G401 (cell line): ENCODE measurements around the gene DUSP16. TPM values are rescaled to one million over a fixed set of nuclear protein-coding genes. Genes with fewer than 3 reads are reported as not detected.
"Not testable (repeated sequence)": the region's sequence is repeated elsewhere in the genome, so short reads cannot be mapped to it uniquely, and the experiment has no call there.

Source experiments
- DNase-seq: peaks from one replicate; pipeline ENCODE4 v3.0.0-alpha.2; 2015; ENCODE audit warnings: low spot score
- in situ Hi-C: cut with HindIII; loops from 2 replicates; pipeline ENCODE4 v1.10.0; 2016; ENCODE audit warnings: low sequenced_read_pairs, mixed read lengths
- total RNA-seq: library from RNA; depleted of rRNA; stranded (reverse); fragments of >200 nt; shearing (Covaris generic); gene quantifications from 2 replicates; pipeline ENCODE4 v1.2.3, GENCODE V29; 2014

The DUSP16 gene
- total RNA-seq, 1 experiment from 2014 or later, result 29.6 TPM

DNA sequence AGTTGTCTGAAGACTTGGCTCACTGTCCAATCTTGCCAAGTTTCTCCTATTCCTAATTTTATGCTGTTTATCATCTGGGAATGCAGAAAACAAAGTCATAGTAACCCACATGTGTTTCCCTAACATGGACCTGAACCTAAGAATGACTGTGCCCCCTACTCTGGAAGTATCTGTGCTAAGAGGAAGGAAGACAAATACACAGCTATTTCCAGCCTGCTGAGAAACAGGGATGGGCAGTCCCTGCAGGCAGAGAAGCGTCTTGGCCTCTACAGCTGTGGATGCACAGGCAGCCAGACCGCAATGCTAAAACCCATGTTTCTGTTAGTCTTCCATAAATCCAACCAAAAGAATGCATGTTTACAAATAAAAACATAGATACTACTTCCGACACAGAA, 56.2 kb downstream of the DUSP16 start:
- in situ Hi-C loops, result no loop called here

DNA sequence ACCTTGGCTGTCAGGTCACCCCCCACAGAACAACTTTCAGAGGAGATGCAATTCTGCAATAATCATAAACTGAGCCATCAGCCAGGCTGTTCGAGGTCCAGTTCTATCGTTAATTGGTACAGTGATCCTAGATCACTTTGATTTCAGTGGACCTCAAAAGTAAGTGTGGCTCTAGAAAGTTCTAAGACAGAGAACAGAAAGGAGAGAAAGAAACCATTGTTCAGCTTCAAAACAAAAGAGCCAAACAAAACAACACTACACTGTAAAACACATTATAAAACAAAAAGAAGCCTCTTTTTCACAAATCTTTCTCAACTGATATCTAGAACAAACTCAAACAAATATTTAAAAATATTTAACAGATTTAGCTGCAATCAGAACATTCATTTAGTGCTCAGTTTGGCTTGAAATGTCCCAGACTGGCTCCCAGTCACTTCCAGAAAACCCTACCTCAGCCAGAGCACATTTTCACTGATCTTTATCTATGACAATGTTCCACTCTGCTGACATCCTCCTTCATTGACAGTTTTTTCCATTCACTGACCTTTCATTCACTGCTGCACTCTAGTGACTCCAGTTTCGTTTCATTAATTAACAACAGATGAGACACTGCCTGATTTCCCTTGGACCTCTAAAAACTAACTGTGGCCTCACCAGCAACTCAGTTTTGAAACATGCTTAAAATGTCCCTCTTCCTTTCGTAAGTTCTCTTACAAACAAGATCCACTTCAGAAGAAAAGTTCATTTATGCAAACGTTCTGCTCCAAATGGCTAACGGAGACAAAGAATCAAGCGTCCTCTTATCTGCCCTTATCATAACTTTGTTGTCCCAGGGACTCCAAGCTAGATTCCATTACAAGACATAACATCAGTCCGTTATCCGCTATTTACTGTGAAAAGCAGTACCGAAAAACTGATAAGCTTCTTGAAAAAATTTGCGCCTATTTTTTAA, 56.8 kb downstream of the DUSP16 start:
- in situ Hi-C loops, result no loop called here
- DNase-seq, result no peak

More for the DNA sequence above, 56.2 kb downstream of the DUSP16 start:
- no peak for DNase-seq

DNA sequence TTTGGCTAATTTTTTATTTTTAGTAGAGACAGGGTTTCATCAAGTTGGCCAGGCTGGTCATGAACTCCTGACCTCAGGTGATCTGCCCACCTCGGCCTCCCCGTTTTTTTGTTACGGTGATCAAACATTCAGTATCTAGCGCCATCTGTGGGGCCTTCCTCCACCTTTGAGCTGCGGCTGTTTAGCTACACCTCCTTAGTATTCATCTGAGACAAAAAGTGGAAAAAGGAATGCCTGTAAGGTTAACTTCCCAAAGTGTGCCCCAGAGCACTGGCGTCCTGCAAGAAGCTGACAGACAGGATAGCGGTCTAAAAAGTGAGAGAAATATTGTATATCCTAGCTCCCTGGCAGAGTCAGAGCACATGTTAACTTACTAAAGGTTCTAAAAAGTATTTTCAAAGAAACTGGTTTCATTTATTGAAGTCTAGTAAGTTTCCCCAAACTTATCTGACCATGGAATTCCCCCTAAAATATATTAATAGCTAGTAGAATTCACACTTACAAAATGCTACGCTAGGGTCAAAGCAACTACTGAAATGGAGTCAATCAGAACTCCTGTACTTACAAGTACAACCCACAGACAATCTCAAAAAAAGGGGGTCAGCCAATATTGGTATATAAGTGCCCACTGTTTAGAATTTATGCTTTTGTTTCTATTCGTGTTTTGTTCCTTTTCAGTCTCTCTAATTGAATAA, 59.1 kb downstream of the DUSP16 start:
- DNase-seq, result no peak
- in situ Hi-C loops, result no loop called here

DNA sequence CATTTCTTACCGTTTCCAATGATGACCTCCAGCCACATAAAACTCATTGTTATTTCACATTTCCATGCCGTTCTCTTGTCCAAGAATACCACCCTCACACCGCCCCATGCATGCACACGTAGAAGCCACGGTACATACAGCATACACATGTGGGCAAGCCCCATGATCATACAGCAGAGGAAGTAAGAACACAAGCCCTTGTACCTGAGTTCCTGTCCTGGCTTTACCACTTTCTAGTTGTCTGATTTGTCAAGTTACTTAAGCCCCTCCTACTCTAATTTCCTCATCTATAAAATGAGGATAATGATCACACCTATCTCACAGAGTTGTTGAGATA, 59.9 kb downstream of the DUSP16 start:
- in situ Hi-C loops, result no loop called here
- DNase-seq, result no peak

DNA sequence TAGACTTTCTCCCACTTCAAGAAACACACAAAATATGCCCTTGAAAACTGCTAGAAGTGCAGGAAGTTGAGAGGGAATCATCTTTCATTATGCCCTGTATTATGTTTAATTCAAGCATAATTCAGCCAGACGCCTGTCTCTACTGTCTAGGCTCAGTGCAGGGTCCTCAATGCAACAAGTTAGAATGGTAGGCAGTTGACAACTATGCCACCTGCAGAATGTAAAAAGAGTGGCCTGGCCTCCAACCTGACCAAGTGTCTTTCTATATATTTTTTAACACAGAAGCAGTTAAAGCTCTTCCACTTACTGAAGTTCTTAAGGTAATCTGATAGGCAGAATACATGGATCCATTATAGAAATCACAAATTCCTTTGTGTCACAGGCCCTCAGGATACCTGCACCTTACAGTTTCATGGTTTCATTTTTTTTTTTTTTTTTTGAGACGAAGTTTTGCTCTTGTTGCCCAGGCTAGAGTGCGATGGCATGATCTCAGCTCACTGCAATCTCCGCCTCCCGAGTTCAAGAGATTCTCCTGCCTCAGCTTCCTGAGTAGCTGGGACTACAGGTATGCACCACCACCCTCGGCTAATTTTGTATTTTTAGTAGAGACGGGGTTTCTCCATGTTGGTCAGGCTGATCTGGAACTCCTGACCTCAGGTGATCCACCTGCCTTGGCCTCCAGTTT, 60.4 kb downstream of the DUSP16 start:
- in situ Hi-C loops, DNase-seq: not testable (repeated sequence)

DNA sequence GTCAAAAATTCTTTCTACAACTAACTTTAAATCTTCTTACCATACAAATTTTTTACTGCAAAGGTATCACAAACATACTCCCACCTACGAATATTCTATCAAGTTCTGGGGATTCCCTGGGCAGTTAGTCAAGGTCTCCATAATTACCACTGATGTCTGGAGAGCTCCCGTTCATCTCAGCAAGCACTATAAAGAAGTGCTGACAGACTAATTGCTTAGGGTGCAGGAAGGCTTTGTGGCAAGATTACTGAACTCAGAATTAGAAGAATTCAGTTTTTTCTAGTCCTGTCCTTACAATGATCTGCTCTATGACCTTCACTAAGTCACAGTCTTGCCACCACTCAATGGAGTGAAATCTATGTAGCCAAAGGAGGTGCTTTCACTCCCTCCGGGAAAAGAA, 61.5 kb downstream of the DUSP16 start:
- DNase-seq, result no peak
- in situ Hi-C loops, result no loop called here

DNA sequence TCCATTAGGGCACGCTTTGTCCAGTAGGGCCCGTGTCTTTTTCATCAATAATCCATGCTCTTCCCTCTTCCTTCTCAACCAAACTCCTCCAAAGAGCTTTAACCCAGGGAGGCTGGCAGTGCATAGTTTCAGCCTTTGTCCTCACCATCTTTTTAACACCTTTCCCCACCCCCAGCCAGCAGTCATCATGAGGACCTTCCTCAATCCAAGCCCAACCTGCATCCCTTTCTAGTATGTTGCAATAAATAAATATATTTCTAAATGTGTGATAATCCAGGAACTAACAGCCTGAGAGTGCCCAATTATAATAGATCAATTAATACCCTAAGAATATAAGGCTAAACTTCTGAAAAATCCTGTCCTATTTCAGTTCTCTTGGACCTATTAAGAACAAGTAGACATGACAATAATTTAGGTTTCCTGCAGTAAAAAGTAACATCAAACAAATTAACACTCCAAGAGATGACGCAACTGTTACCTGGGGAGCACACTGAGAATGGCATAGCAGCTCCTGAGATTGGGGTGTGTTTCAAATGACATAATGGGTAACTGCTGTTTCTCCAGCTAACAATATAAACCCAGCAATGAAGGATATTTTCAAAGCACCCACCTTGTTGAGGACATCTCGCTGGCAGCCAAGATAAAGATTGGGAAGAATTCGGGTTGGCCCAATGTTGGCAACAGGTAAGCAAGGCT, 62.6 kb downstream of the DUSP16 start:
- DNase-seq, result no peak
- in situ Hi-C loops, result no loop called here

DNA sequence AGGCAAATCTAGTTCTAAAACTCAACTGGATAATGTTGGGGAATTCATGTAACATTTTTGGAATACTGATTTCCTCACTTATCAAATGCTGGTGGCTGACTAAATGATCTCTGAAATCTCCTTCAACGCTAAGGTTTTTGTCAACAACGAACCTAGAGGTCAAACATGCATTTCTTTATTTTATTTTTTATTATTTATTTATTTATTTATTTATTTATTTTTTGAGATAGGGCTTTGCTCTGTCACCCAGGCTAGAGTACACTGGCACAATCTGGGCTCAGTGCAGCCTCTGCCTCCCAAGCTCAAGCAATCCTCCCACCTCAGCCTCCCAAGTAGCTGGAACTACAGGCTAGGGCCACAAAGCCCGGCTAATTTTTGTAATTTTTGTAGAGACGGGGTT, 64.5 kb downstream of the DUSP16 start:
- in situ Hi-C loops, result no loop called here
- no peak for DNase-seq

DNA sequence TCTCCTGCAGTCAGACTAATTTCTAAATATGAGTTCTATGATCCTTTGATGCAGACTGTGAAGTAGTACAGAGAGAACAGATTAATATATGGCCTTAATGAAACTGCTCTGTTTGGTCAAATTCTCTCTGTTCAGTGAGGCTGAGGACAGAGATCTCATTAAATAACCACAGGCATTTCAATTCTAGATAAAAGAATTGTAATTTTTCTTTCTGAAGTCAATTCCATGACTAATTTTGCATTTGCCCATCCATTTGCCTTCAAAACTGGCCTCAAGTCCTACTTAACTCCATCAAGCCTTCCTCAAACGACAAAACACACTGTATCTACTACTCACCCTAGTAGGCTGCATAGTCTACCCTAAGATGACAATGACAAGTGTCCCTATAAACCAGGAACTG, 67.1 kb downstream of the DUSP16 start:
- in situ Hi-C loops, result no loop called here

DNA sequence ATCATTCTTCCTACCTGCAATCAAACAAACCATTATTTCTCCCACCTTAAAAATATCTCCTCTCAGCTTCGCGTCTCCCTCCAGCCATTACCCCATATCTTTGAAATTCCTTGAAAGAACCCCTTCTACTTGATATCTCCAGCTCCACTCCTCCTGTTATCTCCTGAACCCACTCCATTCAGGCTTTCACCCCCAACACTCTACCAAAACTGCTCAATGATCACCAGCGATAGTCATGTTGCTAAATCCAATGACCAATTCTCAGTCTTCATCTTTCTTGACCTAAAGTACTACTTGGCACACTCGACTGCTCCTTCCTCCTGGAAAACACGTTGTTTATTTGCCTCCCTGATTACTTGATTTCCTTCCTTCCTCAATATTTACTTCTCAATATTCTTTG, 70.1 kb downstream of the DUSP16 start:
- in situ Hi-C loops, result no loop called here
- no peak for DNase-seq

More for the DNA sequence above, 67.1 kb downstream of the DUSP16 start:
- DNase-seq, result no peak

DNA sequence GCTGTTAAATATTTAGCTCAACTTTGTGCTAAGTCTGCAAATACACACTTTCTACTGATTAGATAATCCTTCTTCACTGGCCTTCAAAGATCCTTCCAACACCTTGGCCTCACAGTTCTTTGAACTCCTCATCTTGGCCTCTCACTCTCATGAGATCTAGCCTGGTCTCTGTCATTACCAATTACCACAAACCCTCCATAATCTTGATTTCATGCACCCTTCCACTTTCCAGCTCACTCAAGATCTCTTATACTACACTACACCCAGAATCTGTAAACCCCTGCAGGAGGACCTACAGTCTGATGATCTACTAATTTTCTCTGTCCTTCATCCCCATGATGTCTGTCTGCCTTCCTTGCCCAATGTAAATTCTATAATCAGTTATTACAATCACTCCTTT, 71.1 kb downstream of the DUSP16 start:
- in situ Hi-C loops, result no loop called here
- no peak for DNase-seq

DNA sequence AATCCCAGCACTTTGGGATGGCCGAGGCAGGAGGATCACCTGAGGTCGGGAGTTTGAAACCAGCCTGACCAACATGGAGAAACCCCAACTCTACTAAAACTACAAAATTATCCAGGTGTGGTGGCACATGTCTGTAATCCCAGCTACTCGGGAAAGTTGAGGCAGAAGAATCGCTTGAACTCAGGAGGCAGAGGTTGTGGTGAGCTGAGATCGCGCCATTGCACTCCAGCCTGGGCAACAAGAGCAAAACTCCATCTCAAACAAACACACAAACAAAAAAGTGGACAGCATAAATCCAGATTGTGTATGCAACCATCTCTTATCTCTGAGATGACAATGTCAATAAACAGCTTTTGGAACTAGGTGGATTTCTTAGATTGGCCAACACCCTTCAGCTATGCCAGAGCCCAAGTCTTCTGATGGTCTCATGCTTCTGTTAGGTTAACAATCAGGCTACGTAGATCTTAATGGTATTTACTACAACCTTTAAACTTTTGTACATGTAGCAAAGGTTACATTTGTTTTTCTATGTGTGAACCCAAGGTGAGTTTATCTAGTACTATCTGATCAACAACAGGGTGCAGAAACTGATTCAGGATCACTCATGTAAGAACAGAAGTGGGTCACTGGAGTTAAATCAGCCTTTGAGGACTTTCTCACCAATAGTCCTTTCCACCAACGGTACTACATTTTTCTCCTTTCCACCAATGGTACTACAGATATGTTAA, 73.7 kb downstream of the DUSP16 start:
- DNase-seq, result no peak
- in situ Hi-C loops, result no loop called here

DNA sequence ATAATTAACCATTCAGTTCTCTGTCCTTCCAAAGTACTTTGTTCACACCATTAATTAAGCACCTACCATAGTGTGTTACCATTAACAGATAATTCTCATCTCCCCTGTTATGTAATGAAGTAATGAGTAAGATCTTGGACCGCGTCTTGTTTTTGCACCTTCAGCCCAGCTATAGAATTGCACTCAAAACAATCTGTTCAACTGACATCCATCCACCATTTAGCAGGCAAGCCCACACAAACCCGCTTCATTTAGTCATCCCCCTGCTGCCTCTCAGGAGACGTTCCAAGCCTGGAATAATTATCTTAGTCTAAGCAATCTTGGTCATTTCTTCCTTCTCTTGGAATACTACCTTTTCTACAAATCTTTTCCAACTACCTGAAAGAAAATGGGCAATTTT, 74.4 kb downstream of the DUSP16 start:
- no peak for DNase-seq
- in situ Hi-C loops, result no loop called here

DNA sequence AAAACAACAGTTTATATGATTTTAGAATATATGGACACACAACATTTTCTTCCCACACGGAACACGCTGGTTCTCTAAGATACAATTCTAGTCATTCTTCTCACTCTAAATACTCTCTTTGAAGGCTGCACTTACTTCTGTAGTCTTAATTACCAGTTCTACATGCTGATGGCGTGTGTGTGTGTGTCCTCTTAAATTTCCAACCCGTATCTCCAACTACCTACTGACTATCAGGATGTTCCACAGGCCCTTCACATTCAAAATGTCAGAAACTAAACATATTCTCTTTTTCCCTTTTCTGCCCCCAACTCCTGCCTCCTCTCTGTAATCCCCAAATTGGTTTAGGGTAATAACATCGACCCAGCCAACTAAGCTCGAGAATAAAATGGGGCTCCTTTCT, 75.2 kb downstream of the DUSP16 start:
- DNase-seq, result no peak
- in situ Hi-C loops, result no loop called here

DNA sequence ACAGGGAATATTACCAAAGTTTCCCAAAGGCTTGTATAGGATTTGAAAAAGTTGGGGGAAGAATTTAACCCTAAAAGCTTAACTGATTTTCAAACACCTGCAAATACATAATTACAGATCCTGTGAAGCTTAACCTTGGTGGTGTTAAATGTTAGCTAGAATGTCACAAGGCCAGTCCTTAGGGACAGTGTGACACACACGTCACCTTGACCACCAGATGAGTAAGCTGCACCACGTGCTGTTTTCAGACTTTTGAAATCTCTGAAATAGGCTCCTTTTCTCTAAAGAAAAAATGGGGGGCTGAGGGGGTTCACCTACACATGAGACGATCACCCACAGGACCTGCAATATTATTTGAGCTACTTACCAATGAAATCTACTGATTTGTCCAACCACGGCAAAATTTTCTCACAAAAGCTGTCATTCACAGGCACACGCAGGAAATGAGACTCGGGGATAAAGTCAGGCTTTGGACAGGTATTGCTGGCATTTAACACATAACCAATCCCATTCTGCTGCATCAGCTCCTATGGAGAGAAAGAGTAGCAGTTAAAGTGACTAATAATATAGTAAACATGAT, 75.9 kb downstream of the DUSP16 start:
- DNase-seq, result no peak
- in situ Hi-C loops, result no loop called here

DNA sequence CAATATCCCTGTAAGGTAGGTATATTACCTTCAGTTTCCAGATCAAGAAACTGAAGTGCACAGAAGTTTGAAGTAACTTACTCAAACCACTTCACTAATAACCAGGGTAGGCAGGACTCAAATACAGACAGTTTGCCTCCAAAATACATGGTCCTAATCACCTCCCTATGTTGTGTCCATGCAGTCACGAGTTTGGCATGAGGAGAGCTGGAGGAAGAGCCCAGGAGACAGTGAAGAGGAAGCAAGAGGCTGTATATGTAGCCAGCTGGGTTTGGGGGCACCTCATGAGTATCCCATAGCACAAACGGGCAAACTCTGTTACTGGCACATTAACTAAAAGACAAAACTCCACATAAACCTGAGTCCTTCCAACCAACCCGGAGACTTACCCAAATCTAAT, 79.2 kb downstream of the DUSP16 start:
- in situ Hi-C loops, result no loop called here
- DNase-seq, result no peak

DNA sequence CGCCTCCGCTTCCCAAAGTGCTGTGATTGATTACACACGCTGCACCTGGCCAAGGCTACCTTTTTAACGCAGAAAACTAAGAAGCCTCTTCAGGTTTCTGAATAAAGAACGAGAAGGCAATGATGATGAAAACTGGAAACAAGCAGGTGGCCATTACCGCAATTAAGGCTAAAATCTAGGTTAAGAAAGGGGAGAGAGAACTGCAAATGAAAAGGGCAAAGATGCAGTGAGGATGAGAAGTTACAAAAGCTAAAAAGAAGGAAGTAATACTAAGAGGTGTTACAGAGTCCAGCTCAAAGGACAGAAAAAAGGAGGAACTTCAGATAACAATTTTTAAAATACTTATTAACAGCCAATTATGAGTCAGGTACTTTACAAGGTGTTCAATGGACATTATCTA, 79.7 kb downstream of the DUSP16 start:
- in situ Hi-C loops, result no loop called here
- no peak for DNase-seq

DNA sequence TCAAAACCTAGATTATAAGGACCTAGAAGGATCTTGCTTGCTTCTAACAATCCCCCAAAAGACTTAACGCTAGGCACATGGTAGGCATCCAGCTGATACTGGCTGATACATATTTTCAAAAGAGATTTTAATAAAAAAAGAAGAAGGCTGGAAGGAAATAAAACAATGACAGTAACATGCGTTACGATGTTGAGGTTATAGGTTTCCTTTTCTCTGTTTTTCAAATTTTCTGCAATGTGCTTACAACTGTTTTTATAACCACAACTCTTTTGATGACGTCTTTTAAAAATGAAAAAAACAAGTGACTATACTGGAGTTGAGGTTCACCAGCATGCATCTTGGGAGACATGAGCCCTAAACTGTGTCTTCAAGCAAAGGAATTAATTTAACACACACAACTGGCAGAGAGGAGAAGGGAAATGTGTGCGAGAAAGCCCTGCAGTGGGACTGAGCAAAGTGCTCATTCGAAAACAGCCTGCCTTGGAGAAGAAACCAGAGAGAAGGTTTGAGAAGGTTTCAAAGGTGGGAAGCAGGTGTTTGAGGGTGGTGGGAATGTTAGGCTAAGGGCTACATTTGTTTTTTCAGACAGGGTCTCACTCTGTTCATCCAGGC, 80.4 kb downstream of the DUSP16 start:
- in situ Hi-C loops, result no loop called here
- DNase-seq, result no peak
